Endothelial cell of umbilical vein (primary cell): Measurements from ENCODE around the gene ASS1. TPM values are rescaled to one million over a fixed set of nuclear protein-coding genes. Genes with fewer than 3 reads are reported as not detected.

Source experiments
- BruUV-seq: library from RNA; stranded (reverse); fragments of 400-500 nt; replicated peaks from 2 replicates; lab custom pipeline; 2021; lab: Mats Ljungman, UMichigan
- CTCF ChIA-PET: fragments of 300-600, 350-600 bp; sonication (Branson Sonifier 250); formaldehyde crosslinking; loops from one replicate; lab custom pipeline; 2021; ENCODE audit warnings: antibody characterized with exemption, inconsistent platforms; lab: Charles Lee
- POLR2A ChIA-PET: fragments of 300-600, 350-600 bp; sonication (Branson Sonifier 250); formaldehyde crosslinking; loops from one replicate; lab custom pipeline; 2021; ENCODE audit warnings: antibody characterized with exemption, inconsistent platforms; lab: Charles Lee
- DNase-seq: peaks from one replicate; pipeline ENCODE4 v3.0.0-alpha.2; 2011; ENCODE audit warnings: low read depth, low spot score
- FAIRE-seq: peaks from 2 replicates; lab custom pipeline; 2011; peaks lifted over from hg19 to GRCh38; lab: Jason Lieb, UNC
- H2AFZ ChIP-seq: 2 replicates; pipeline ENCODE4 v1.6.0; 2012; ENCODE audit warnings: low read depth, low read length, control low read depth, inconsistent platforms
- H3K27ac ChIP-seq: 2 replicates; pipeline ENCODE4 v1.5.1; 2011; ENCODE audit warnings: low read depth, mild to moderate bottlenecking, control low read depth, low read length, moderate library complexity; ENCODE audit not compliant: insufficient read depth
- H3K27me3 ChIP-seq, 2 experiments: 2 replicates each; pipeline versions ENCODE4 v1.6.0 to v1.6.1; 2011; ENCODE audit warnings: low read length in 2 of 2, mixed read lengths in 1 of 2; ENCODE audit not compliant: control insufficient read depth in 2 of 2, insufficient read depth in 2 of 2
- H3K36me3 ChIP-seq, 2 experiments: 2 replicates in 1 of 2; 3 replicates in 1 of 2; pipeline ENCODE4 v1.5.1; 2011; ENCODE audit warnings: low read length in 2 of 2, mild to moderate bottlenecking in 1 of 2, moderate library complexity in 1 of 2; ENCODE audit not compliant: control insufficient read depth in 2 of 2, insufficient read depth in 2 of 2; ENCODE audit errors: extremely low read depth in 1 of 2
- H3K4me1 ChIP-seq: 3 replicates; pipeline ENCODE4 v1.5.1; 2011; ENCODE audit warnings: mild to moderate bottlenecking, low read length; ENCODE audit not compliant: control insufficient read depth, insufficient read depth; ENCODE audit errors: extremely low read depth
- H3K4me2 ChIP-seq: 2 replicates; pipeline ENCODE4 v1.6.1; 2011; ENCODE audit warnings: low read length, control low read depth, mixed read lengths; ENCODE audit not compliant: insufficient read depth
- H3K4me3 ChIP-seq, 3 experiments: fragments of 200-600 bp in 1 of 3; sonication (generic), shearing (Covaris generic) in 1 of 3; replicated peaks in 1 of 3; 2 replicates each; pipeline ENCODE4 v1.5.1; 2011 to 2016; ENCODE audit warnings: control low read depth in 3 of 3, low read length in 3 of 3, mild to moderate bottlenecking in 2 of 3, inconsistent platforms in 1 of 3, low read depth in 1 of 3, moderate library complexity in 1 of 3; ENCODE audit not compliant: insufficient read depth in 1 of 3
- H3K79me2 ChIP-seq: 2 replicates; pipeline ENCODE4 v1.6.0; 2012; ENCODE audit warnings: low read length, inconsistent platforms; ENCODE audit not compliant: control insufficient read depth, insufficient read depth
- H3K9ac ChIP-seq: replicated peaks from 2 replicates; pipeline ENCODE3; 2011; ENCODE audit warnings: low read length, control low read depth; ENCODE audit not compliant: insufficient read depth; ENCODE audit errors: extremely low read depth
- H3K9me1 ChIP-seq: replicated peaks from 3 replicates; pipeline ENCODE4 v1.6.0; 2011; ENCODE audit warnings: mild to moderate bottlenecking, low read length; ENCODE audit not compliant: control insufficient read depth, insufficient read depth; ENCODE audit errors: extremely low read depth
- H3K9me3 ChIP-seq: replicated peaks from 2 replicates; pipeline ENCODE4 v1.5.1; 2012; ENCODE audit warnings: low read length, inconsistent platforms; ENCODE audit not compliant: control insufficient read depth, insufficient read depth
- H4K20me1 ChIP-seq: replicated peaks from 2 replicates; pipeline ENCODE3; 2011; ENCODE audit warnings: mild to moderate bottlenecking, low read length; ENCODE audit not compliant: control insufficient read depth, insufficient read depth; ENCODE audit errors: extremely low read depth
- CTCF ChIP-seq, 2 donors: IDR thresholded peaks; 1 replicate in 1 of 2; 2 replicates in 1 of 2; pipeline ENCODE4 v1.5.1; 2011; ENCODE audit warnings: low read length in 2 of 2, mild to moderate bottlenecking in 2 of 2, moderate library complexity in 2 of 2, control low read depth in 1 of 2, inconsistent platforms in 1 of 2, low read depth in 1 of 2; ENCODE audit not compliant: insufficient read depth in 1 of 2; ENCODE audit errors: extremely low read depth in 1 of 2
- EZH2 ChIP-seq: IDR thresholded peaks from 2 replicates; pipeline ENCODE4 v1.6.1; 2012; ENCODE audit warnings: borderline replicate concordance, low read depth, mild to moderate bottlenecking, moderate library complexity, low read length, inconsistent platforms; ENCODE audit not compliant: severe bottlenecking
- FOS ChIP-seq: IDR thresholded peaks from 2 replicates; pipeline ENCODE4 v1.6.1; 2011; ENCODE audit warnings: mild to moderate bottlenecking, low read length, moderate library complexity, borderline replicate concordance; ENCODE audit not compliant: insufficient read depth
- GATA2 ChIP-seq: IDR thresholded peaks from 2 replicates; pipeline ENCODE4 v1.7.0; 2011; ENCODE audit warnings: low read depth, mild to moderate bottlenecking, moderate library complexity, mixed read lengths, low read length; ENCODE audit not compliant: insufficient read length, insufficient read depth
- JUN ChIP-seq: IDR thresholded peaks from 2 replicates; pipeline ENCODE4 v1.6.1; 2011; ENCODE audit warnings: borderline replicate concordance, low read depth; ENCODE audit not compliant: insufficient read length, insufficient read depth
- MAX ChIP-seq: IDR thresholded peaks from 2 replicates; pipeline ENCODE4 v1.6.1; 2011; ENCODE audit not compliant: insufficient read depth, insufficient read length
- MYC ChIP-seq: IDR thresholded peaks from one replicate; pipeline ENCODE4 v1.6.1; 2011; ENCODE audit warnings: mild to moderate bottlenecking, low read depth, low read length
- POLR2A ChIP-seq: IDR thresholded peaks from 2 replicates; pipeline ENCODE4 v1.6.1; 2012; ENCODE audit warnings: low read depth, mild to moderate bottlenecking, control low read depth, low read length
- POLR2AphosphoS5 ChIP-seq: IDR thresholded peaks from 2 replicates; pipeline ENCODE4 v1.6.1; 2012; ENCODE audit warnings: low read depth, mild to moderate bottlenecking, control low read depth, low read length, moderate library complexity; ENCODE audit not compliant: insufficient read depth
- dilution Hi-C: fragments of 300-500 bp; cut with MboI; formaldehyde crosslinking; loops from one replicate; pipeline ENCODE4 v1.15.0; 2019; ENCODE audit warnings: low sequenced_read_pairs; ENCODE audit not compliant: extremely low pct_ligation_motif_present
- intact Hi-C: fragments of 100-400 bp; cut with micrococcal nuclease; formaldehyde crosslinking; loops from one replicate; pipeline ENCODE4 v1.10.0; 2022
- polyA plus RNA-seq, 4 experiments: library from polyadenylated mRNA; depleted of rRNA in 3 of 4; stranded (reverse) in 3 of 4; unstranded in 1 of 4; fragments of >200 nt; gene quantifications; 2 replicates each; pipeline versions ENCODE4 v1.2.1 to v1.2.3, GENCODE V29; 2011 to 2012; ENCODE audit warnings: missing spikeins in 1 of 4
- total RNA-seq: library from RNA; stranded (reverse); gene quantifications from 2 replicates; pipeline ENCODE4 v1.2.3, GENCODE V29; 2021

Gene ASS1
- total and polyA plus RNA-seq, 2 donors (not counting 3 experiments of a cell fraction or from before 2014, with no cell fraction given) = 3.6 to 12.4 TPM

GRCh38 chr9:130522233-130522808, 77.6 kb downstream of the ASS1 start:
- intact Hi-C loops (no loop called here), dilution Hi-C loops (no loop called here)
- CTCF ChIA-PET = no interaction called here
- no peak overlapping the region for H3K27ac ChIP-seq
- FAIRE-seq = no peak
- no peaks in the 10 kb centered on the region for H3K4me1 ChIP-seq
- H3K4me3 ChIP-seq = no peak overlapping the region
- DNase-seq = no peak
- no peaks in the 10 kb centered on the region for H3K9me1 ChIP-seq
- no peaks in the 10 kb centered on the region for H3K27me3 ChIP-seq
- H3K9me3 ChIP-seq = no peaks in the 10 kb centered on the region
- TF ChIP-seq POLR2AphosphoS5 = no peak
- TF ChIP-seq POLR2A = no peak
- no peak for TF ChIP-seq MAX
- no peak for TF ChIP-seq CTCF (IDR thresholded peaks at IDR 0.05; ENCODE audit: extremely low read depth in 1 of 2, insufficient read depth in 1 of 2, low read depth in 1 of 2, low read length in 2 of 2)
- TF ChIP-seq EZH2 = no peak
- no peak for TF ChIP-seq GATA2
- no peak for TF ChIP-seq FOS
- no peak for TF ChIP-seq JUN
- no peak for TF ChIP-seq MYC
- H3K9ac ChIP-seq = no peak overlapping the region
- BruUV-seq = no TSS peak
- H3K36me3 ChIP-seq = no peaks in the 10 kb centered on the region
- H3K79me2 ChIP-seq = no peaks in the 10 kb centered on the region
- no peak overlapping the region for H3K4me2 ChIP-seq
- POLR2A ChIA-PET = no interaction called here
- H2AFZ ChIP-seq = no peak overlapping the region
- H4K20me1 ChIP-seq = no peaks in the 10 kb centered on the region
